Activated T-cell treated with anti-CD3 and anti-CD28 coated beads, Interleukin-2, amount 50 U/mL, for 72 hours (primary cell): ENCODE measurements around the gene TDO2. TPM values are rescaled to one million over a fixed set of nuclear protein-coding genes. Genes with fewer than 3 reads are reported as not detected.
"Not testable (repeated sequence)": the region's sequence is repeated elsewhere in the genome, so short reads cannot be mapped to it uniquely, and the experiment has no call there.

Experiments used
- ATAC-seq, 2 donors: fragments of 150-1000 bp; cut with Tn5 transposase; replicated peaks in 1 of 2; 2 replicates each; pipeline ENCODE4 v1.10.0; 2021; ENCODE audit warnings: moderate library complexity in 2 of 2, mild to moderate bottlenecking in 1 of 2
- DNase-seq, 2 donors: peaks; one replicate each; pipeline ENCODE4 v3.0.0; 2021 to 2022; ENCODE audit warnings: mixed read lengths in 1 of 2
- H3K27ac Mint-ChIP-seq: one replicate; pipeline ENCODE4 v1.8.0; 2022; ENCODE audit warnings: mild to moderate bottlenecking, moderate library complexity, mixed read lengths
- H3K27me3 Mint-ChIP-seq: one replicate; pipeline ENCODE4 v1.8.0; 2022; ENCODE audit warnings: low read depth, mixed read lengths
- H3K36me3 Mint-ChIP-seq, 2 donors: one replicate each; pipeline ENCODE4 v1.8.0; 2022; ENCODE audit warnings: mixed read lengths in 2 of 2, mild to moderate bottlenecking in 1 of 2; ENCODE audit not compliant: insufficient read depth in 2 of 2
- H3K4me1 Mint-ChIP-seq: one replicate; pipeline ENCODE4 v1.8.0; 2022; ENCODE audit warnings: low read depth, mixed read lengths
- H3K4me3 Mint-ChIP-seq, 2 donors: one replicate each; pipeline ENCODE4 v1.8.0; 2022; ENCODE audit warnings: mild to moderate bottlenecking in 2 of 2, mixed read lengths in 2 of 2, moderate library complexity in 2 of 2
- H3K9me3 Mint-ChIP-seq, 2 donors: one replicate each; pipeline ENCODE4 v1.8.0; 2022; ENCODE audit warnings: mixed read lengths in 2 of 2
- total RNA-seq, 2 donors: library from RNA; stranded (reverse); gene quantifications; one replicate each; pipeline ENCODE4 v1.2.3, GENCODE V29; 2022

TDO2 gene
- total RNA-seq, 2 donors from 2014 or later: 0.21 TPM; not detected in 1

DNA sequence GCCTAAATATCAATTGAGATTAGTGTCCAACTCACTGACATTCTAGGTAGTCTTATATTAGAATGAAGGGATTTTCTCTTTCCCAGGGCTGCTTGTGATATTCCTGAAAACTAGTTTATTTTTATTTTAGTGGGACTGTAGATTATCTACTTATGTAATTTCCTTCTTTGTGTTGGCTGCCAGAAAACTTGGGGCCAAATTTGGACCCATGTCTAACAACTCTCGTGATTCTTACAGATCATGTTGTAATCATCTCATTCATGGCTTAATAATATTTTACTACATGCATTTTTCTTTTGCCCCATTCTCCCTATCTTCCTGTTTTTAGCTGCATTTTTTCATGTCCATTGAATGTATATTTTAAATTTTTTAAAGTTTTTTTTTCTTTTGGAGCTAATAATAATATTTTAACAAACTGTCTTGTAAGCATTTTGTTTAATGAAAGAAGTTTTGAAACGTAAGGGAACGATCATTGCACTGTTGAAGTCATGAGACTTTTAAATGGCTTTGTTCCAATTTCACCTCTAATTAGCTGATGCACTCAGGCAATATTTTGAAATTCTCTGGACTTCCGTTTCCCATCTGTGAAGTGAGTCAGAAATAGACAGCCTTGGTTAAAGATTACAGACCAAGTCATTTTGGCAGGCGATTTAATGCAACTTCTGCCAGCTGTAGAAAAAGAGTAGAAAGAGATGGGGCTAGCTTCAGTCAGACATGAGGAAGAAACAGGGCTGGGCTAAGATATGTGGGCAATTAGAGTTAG lies 14.3 kb upstream of the TDO2 start:
- peaks cover 19% of the 10 kb centered on the region for H3K27me3 Mint-ChIP-seq
- no peak overlapping the region for H3K4me3 Mint-ChIP-seq
- H3K36me3 Mint-ChIP-seq: peaks cover 0 to 3% of the 10 kb centered on the region in 2 donors
- no peaks in the 10 kb centered on the region for H3K4me1 Mint-ChIP-seq
- no peak for DNase-seq
- no peak for ATAC-seq
- H3K9me3 Mint-ChIP-seq: peaks cover 2 to 4% of the 10 kb centered on the region in 2 donors
- no peak overlapping the region for H3K27ac Mint-ChIP-seq

DNA sequence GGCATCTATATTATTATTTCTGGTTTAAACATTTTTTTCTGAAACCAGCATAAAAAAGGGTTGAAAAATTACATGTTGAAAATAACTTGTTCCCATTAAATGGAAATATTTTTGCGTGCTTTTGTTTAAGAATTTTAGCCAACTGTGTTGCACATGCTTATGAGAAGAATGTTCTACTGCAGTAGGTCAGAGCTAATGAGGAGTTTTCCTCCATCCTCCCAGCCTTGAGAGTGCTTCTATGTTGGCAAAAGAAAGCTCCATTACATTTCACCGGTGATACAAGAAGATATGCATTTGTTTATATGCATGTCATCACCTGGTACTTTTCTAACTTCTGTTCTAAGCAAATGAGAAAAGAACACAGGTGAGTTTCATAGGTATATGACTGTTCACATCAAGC lies 13.6 kb upstream of the TDO2 start:
- ATAC-seq (no peak), DNase-seq (no peak)
- peaks cover 2 to 4% of the 10 kb centered on the region in 2 donors for H3K9me3 Mint-ChIP-seq
- peaks cover 19% of the 10 kb centered on the region for H3K27me3 Mint-ChIP-seq
- H3K4me3 Mint-ChIP-seq: no peak overlapping the region
- H3K36me3 Mint-ChIP-seq: peaks cover 0 to 3% of the 10 kb centered on the region in 2 donors
- no peaks in the 10 kb centered on the region for H3K4me1 Mint-ChIP-seq
- no peak overlapping the region for H3K27ac Mint-ChIP-seq

DNA sequence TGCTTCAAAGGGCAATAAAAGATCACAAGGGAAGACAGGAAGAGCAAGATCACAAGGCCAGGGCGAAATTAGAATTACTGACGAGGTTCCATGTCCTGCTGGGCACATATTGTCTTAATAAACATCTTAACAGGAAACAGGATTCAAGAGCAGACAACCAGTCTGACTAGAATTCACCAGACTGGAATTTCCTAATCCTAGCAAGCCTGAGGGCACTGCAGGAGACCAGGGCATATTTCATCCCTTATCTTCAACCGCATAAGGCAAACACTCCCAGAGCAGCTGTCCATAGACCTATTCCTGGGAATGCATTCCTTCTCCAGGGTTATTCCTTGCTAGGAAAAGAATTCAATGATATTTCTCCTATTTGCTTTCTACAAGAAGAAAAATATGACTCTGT lies 12.4 kb upstream of the TDO2 start:
- H3K4me1 Mint-ChIP-seq: no peaks in the 10 kb centered on the region
- H3K27ac Mint-ChIP-seq: no peak overlapping the region
- H3K9me3 Mint-ChIP-seq: peaks cover 2 to 7% of the 10 kb centered on the region in 2 donors
- DNase-seq (no peak), ATAC-seq (no peak)
- H3K4me3 Mint-ChIP-seq: no peak overlapping the region
- peaks cover 19% of the 10 kb centered on the region for H3K27me3 Mint-ChIP-seq
- peaks cover 0 to 3% of the 10 kb centered on the region in 2 donors for H3K36me3 Mint-ChIP-seq

DNA sequence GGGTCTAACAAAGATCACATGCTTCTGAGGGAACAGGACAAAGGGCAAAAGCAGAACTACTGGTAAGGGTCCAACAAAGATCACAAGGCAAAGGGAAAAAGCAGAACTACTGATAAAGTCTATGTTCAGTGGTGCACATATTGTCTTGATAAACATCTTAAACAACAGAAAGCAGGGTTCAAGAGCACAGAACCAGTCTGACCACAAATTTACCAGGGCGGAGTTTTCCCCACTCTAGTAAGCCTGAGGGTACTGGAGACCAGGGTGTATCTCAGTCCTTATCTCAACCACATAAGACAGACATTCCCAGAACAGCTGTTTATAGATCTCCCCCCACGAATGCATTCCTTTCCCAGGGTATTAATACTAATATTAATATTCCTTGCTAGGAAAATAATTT lies 5.1 kb upstream of the TDO2 start:
- not testable (repeated sequence) for H3K27me3 Mint-ChIP-seq, H3K9me3 Mint-ChIP-seq, ATAC-seq, H3K27ac Mint-ChIP-seq, H3K4me3 Mint-ChIP-seq, DNase-seq, H3K4me1 Mint-ChIP-seq, H3K36me3 Mint-ChIP-seq

DNA sequence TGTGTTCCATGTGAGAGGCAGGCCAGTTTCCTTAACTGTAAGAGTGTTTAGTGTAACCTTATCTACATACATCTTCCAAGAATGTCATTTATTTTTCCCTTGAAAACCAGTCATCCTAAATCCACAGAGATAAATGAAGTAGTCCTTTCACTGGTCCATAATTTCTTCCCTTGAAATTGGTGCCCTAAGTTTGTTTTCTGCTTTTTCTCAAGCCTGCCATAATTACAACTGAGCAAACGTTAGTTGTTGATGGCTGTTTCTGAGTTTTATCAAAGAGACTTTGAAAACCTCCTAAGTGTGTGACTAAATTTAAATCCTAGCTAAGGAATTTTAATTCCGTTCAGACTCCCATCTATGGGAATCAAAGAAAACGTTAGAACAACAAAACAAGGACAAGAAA lies 3.6 kb upstream of the TDO2 start:
- Mint-ChIP-seq H3K27ac (no peak overlapping the region), H3K27me3 (no peaks in the 10 kb centered on the region), H3K4me3 (no peak overlapping the region), H3K36me3 (peaks cover 0 to 2% of the 10 kb centered on the region in 2 donors), H3K9me3 (peaks cover 2 to 3% of the 10 kb centered on the region in 2 donors), H3K4me1 (no peaks in the 10 kb centered on the region)
- DNase-seq (no peak), ATAC-seq (no peak)

DNA sequence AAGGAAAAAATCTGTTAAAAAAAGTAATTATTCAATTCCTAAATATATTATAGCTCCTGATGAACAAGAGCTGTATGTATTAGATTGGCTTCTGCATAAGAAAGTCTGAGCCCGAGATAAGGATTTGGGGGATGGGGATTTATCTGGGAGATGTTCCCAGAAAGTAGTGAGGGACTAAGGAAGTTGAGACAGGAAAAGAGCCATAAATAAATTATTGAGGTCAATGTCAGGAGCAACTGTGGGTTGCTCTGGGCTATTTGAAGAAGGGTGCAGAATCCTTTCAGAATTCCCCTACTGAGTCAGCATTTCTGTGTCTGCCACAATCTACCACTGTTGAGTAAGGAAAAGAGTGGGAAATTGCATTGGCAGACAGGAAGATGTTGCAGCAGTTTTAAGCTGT lies 3.1 kb upstream of the TDO2 start:
- Mint-ChIP-seq H3K4me1 (no peaks in the 10 kb centered on the region), H3K27me3 (no peaks in the 10 kb centered on the region), H3K36me3 (peaks cover 0 to 2% of the 10 kb centered on the region in 2 donors), H3K27ac (no peak overlapping the region), H3K9me3 (peaks cover 2% of the 10 kb centered on the region in 2 donors), H3K4me3 (no peak overlapping the region)
- DNase-seq (no peak), ATAC-seq (no peak)

DNA sequence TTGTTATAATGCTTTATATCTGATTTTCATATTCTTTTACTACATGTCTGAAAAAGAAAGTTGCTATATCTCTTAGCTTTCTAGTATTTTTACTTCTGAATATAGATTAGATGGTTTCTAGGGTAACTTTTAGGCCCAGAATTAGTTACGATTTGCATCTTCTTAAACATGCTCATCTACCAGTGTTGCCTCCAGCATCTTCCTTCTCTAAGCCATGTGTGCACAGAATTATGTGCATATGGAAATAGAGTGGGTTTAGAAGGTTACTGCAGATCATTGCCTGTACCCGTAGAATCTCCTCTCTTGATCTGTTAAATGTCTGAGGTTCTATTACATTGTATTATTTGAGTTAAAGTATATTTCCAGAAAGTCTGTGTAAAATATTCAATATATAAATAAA lies 2.5 kb upstream of the TDO2 start:
- peaks cover 0 to 2% of the 10 kb centered on the region in 2 donors for H3K9me3 Mint-ChIP-seq
- H3K27ac Mint-ChIP-seq: no peak overlapping the region

DNA sequence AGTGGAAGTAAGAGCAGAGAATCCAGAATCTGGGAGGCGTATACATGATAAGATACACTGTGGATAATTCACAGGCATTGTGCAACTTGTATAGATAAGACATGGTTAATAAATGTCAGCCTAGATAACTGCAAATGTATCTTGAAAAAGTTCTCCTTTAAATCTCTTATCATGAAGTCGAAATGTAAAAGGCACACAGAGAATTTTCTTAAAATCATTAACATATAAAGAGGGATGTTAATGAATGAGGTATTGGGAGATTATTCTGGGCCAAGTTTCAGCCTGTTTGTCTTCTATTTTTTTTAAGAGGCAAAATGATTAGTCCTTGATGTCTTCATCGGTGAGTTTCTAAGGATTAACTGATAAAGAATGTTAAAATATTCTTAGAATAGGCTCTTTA lies 835 bp downstream of the TDO2 start:
- DNase-seq: no peak
- Mint-ChIP-seq H3K9me3 (no peaks in the 10 kb centered on the region), H3K27me3 (peaks cover 7% of the 10 kb centered on the region), H3K4me1 (peaks cover 7% of the 10 kb centered on the region), H3K27ac (no peak overlapping the region), H3K36me3 (no peaks in the 10 kb centered on the region), H3K4me3 (no peak overlapping the region)
- no peak for ATAC-seq

More for the DNA sequence above, 2.5 kb upstream of the TDO2 start:
- ATAC-seq (no peak), DNase-seq (no peak)
- Mint-ChIP-seq H3K4me3 (no peak overlapping the region), H3K4me1 (no peaks in the 10 kb centered on the region), H3K27me3 (no peaks in the 10 kb centered on the region), H3K36me3 (peaks cover 0 to 2% of the 10 kb centered on the region in 2 donors)

DNA sequence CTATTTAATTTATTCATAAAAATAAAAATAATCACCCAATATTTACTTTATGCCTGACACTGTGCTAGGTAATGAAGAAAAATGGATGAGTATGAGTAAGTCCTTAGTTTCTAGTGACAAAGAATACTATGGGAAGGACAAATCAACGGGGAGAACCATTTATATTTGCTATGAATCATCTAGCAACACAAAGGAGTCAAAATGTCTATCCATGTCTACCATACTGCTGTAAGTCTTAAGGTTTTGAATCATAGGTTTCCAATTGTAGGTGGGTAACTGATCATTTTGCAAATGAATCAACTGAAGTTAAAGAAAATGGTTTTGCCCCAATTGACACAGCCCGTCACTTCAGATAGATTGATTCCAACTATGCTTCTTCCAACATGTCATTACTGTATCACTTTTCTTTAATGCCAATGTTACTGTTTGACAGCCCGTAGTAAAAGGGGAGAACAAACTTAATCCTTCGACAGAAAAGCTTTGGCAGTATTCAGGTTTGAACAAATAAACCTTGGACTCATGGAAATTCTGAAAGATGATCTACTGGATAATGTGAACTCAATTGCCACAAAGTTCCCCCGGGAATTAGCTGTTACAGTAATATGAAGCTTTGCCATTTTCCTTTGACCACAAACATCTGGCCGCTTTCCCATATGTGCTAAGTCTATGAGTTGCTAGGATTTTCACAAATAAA lies 3.2 kb downstream of the TDO2 start:
- H3K4me1 Mint-ChIP-seq: peaks cover 7% of the 10 kb centered on the region
- no peaks in the 10 kb centered on the region for H3K36me3 Mint-ChIP-seq
- ATAC-seq (no peak), DNase-seq (no peak)
- H3K27ac Mint-ChIP-seq: no peak overlapping the region
- no peaks in the 10 kb centered on the region for H3K9me3 Mint-ChIP-seq
- H3K27me3 Mint-ChIP-seq: peaks cover 15% of the 10 kb centered on the region
- no peak overlapping the region for H3K4me3 Mint-ChIP-seq

DNA sequence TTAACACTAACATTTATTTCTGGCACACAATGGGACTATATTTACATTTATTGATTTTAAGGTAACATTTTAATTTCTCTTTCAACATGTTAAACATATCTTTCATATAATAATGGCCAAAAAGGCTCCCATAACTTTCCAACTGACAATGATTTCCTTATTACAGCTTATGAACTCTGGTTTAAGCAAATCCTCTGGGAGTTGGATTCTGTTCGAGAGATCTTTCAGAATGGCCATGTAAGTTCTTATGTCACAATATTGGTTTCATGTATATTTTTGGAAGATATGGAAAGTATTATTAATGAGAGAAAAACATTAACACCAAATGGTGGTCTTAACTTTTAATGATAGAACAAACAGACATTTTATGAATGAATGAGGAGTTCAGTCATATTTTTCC lies 4.1 kb downstream of the TDO2 start:
- no peak overlapping the region for H3K27ac Mint-ChIP-seq
- H3K36me3 Mint-ChIP-seq: no peaks in the 10 kb centered on the region
- H3K4me1 Mint-ChIP-seq: peaks cover 7% of the 10 kb centered on the region
- ATAC-seq (no peak), DNase-seq (no peak)
- no peak overlapping the region for H3K4me3 Mint-ChIP-seq
- H3K9me3 Mint-ChIP-seq: no peaks in the 10 kb centered on the region
- peaks cover 15% of the 10 kb centered on the region for H3K27me3 Mint-ChIP-seq

DNA sequence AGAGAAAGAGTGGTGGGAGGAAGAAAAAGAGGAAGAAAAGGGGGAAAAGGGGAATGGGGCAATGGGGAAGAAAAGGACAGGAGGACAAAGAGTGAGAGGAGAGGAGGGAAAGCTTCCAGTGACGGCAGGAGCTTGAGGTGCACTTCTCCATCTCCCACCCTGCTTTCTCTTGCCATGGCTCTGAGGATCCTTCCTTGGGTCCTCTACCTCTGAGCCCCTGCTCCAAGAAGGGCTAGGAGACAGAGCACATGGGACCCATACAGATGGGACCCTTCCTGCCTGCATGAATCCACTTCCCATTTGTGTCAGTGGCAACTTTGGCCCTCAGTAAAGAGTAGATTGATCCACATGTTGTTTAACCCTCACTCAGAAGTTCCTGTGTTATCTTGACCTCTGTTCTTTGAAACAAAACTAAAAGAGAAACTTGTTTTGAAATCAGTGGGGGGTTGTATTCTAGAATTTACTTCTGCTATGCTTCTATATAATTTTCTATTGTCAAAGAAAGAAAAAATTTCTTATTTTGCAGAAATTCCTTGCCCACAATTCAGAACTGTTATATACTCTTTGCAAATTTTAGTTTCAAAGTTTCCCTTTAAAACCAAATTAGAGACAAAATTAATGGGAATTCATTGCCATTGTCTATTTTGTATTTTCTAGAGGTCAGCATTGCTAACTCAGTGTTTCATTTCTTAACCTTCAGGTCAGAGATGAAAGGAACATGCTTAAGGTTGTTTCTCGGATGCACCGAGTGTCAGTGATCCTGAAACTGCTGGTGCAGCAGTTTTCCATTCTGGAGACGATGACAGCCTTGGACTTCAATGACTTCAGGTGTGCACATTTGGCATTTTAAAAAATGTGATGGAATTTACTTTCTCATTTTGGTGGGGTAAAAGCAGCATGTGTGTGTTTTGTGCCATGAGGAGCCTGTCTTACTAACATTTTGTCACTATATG lies 5.0 kb downstream of the TDO2 start:
- no peaks in the 10 kb centered on the region for H3K36me3 Mint-ChIP-seq
- H3K27me3 Mint-ChIP-seq: peaks cover 15% of the 10 kb centered on the region
- peak overlapping the region in 1 of 2 donors; percentile 49 for H3K4me3 Mint-ChIP-seq
- ATAC-seq (no peak), DNase-seq (no peak)
- no peaks in the 10 kb centered on the region for H3K9me3 Mint-ChIP-seq
- no peak overlapping the region for H3K27ac Mint-ChIP-seq
- H3K4me1 Mint-ChIP-seq: peaks cover 7% of the 10 kb centered on the region

DNA sequence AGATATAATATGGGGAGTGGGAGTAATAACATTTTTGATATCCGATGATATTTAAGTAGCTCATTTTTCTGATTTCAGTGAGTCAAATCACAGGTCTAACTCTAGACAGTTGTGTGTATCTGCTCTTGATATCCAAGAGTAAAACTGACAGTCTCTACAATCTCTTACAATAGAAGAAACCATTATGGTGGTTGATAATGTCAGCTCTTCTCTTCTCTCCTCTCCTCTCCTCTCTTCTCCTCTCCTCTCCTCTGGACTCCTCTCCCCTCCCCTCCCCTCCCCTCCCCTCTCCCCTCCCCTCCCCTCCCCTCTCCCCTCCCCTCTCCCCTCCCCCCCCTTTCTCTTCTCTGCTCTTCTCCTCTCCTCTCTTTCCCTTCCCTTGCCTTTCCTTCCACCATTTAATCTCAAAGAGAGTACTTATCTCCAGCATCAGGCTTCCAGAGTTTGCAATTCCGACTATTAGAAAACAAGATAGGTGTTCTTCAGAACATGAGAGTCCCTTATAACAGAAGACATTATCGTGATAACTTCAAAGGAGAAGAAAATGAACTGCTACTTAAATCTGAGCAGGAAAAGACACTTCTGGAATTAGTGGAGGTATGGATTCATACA lies 6.2 kb downstream of the TDO2 start:
- Mint-ChIP-seq H3K4me3 (no peak overlapping the region), H3K36me3 (no peaks in the 10 kb centered on the region), H3K4me1 (peaks cover 7% of the 10 kb centered on the region), H3K27me3 (peaks cover 21% of the 10 kb centered on the region), H3K9me3 (no peaks in the 10 kb centered on the region), H3K27ac (no peak overlapping the region)
- no peak for ATAC-seq
- DNase-seq: no peak
